Frontal cortex (tissue), 4 donors: ENCODE results near the gene PIGR. TPM values are rescaled to one million over a fixed set of nuclear protein-coding genes. Genes with fewer than 3 reads are reported as not detected.

ENCODE experiments used
- DNase-seq, 2 donors: peaks; one replicate each; pipeline ENCODE4 v3.0.0; 2012; ENCODE audit warnings: low spot score in 2 of 2
- FAIRE-seq: peaks from 2 replicates; lab custom pipeline; 2012; peaks lifted over from hg19 to GRCh38; lab: Jason Lieb, UNC
- total RNA-seq: library from RNA; depleted of rRNA; stranded (reverse); fragments of >200 nt; gene quantifications from one replicate; pipeline ENCODE4 v1.2.3, GENCODE V29; 2014
- donor health status: control.
- donor health status: control.
- donor health status: control.

The PIGR gene
- total RNA-seq: not detected

GRCh38 chr1:206946261-206946660 lies at the start of gene PIGR:
PIGR (minus strand) TSS chr1:206946466; CDS start chr1:206940531, 5,935 bp downstream.
- FAIRE-seq: no peak
- DNase-seq: no peak

DNA sequence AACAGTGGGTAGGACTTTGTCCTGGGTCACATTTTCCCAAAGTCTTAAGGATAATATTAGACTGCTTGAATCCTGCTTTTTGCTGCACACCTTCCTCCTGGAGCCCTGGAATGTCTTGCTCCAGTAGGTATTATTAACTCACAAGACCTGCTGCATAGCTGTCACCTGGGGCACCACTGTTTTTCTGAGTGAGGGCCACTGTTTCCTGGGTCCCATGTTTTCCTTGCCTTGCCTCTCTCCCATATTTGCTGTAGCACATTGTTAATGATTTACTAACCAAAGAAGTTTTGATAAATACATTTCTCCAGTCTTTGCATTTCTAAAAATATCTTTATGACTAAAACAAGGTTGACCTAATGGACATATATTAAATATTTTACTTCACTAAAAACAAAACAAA lies 46.5 kb upstream of the PIGR start:
- DNase-seq: no peak
- no peak for FAIRE-seq

DNA sequence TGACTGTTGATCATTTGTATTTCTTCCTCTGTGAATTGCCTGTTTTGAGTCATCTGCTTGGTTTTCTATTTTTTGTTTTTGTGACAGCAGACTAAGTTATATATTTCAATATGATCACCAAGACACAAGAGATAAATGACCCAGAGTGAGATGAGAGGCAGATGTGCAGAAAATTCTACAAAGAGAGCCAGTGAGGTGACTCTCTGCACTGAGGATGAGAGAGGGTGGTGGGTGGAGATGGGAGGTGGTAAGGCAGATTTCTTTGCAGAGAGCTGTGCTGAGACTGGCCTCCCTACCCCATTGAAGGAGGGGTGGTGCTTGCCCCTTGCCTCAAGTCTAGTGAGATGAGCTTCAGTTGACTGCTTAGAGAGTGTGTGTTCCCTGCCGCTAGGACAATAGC lies 41.6 kb upstream of the PIGR start:
- DNase-seq (no peak), FAIRE-seq (no peak)

DNA sequence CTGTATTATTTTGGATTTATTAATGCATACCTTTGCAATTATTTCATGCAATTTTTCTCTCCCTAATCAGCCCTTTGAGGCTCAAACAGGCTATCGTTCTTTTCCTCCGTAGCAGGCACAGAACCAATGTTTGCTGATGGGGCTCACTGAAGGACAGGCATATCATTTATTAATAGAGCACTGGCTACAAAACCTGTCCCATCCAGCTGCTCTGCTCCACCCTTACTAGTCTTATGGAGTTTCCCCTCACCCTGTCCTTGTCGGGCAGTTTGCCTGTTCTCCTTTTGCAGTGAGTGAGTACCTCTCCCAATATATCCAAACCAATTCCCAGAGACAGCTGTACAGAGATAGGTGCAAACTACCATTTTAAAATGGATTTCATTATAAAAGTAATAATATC lies 40.6 kb upstream of the PIGR start:
- DNase-seq: no peak
- no peak for FAIRE-seq

- no peak for FAIRE-seq
- no peak for DNase-seq
Observed at GRCh38 chr1:206986402-206986801, 40.1 kb upstream of the PIGR start.

- no peak for FAIRE-seq
- DNase-seq: no peak
Observed at GRCh38 chr1:206985162-206985749, 39.0 kb upstream of the PIGR start.

DNA sequence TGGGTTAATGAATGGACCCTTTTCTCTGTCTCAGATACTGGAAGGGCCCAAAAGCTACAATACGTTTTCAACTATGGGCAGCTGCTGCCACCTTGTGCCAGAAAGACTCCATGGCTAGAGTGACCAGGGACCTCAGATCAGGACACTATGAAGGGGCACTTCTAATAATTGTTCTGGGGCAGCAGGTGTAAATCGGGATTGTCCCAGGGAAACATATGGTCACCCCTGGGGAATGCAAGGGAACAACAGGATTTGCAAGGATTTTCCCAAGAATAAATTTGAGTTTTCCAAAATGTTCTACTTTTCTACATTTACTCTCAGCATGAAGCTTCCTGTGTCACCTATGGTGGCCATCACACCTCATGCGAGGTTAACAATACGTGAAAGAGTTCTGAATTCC lies 36.0 kb upstream of the PIGR start:
- FAIRE-seq (no peak), DNase-seq (peak; percentile 14 to 62)

- FAIRE-seq (no peak), DNase-seq (no peak)
Observed at GRCh38 chr1:206979379-206980043, 33.2 kb upstream of the PIGR start.

DNA sequence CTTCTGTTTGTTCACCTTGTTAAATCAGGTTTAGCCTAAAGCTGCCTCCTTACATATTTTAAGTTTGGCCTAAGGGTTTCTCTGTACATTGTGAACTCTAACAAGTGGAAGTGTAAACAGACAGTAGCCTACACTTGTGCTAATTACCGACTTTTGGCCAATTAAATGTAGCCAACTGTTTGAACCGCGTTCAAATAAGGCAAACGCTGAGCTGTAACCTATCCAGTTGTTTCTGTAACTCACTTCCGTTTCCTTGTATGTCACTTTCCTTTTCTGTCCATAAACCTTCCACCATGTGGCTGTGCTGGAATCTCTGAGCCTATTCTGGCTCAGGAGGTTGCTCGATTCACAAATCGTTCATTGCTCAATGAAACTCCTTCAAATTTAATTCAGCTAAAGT lies 32.0 kb upstream of the PIGR start:
- DNase-seq (no peak), FAIRE-seq (no peak)

GRCh38 chr1:206975306-206975705 lies 29.0 kb upstream of the PIGR start:
- FAIRE-seq: no peak
- DNase-seq: no peak

DNA sequence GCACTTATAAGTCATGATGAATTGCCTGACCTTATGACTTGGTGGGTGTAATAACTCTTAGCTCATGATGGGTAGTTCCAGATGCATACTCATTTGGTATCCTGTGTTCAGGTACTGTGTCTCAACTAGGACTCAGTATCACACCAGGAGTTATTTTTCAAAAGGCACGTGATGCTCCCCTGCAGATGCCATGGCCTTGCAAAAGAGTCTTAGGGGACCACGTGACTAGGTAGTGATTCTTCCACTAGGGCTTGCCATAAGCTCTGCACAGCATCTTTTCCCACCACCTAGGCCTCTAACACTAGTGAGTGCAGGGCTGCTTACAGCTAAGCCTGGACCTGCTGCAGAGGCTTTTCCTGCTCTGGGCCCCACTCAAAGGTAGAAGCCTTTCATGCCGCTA lies 27.9 kb upstream of the PIGR start:
- FAIRE-seq: no peak
- DNase-seq: no peak

GRCh38 chr1:206972728-206973127 lies 26.5 kb upstream of the PIGR start:
- no peak for FAIRE-seq
- DNase-seq: no peak

DNA sequence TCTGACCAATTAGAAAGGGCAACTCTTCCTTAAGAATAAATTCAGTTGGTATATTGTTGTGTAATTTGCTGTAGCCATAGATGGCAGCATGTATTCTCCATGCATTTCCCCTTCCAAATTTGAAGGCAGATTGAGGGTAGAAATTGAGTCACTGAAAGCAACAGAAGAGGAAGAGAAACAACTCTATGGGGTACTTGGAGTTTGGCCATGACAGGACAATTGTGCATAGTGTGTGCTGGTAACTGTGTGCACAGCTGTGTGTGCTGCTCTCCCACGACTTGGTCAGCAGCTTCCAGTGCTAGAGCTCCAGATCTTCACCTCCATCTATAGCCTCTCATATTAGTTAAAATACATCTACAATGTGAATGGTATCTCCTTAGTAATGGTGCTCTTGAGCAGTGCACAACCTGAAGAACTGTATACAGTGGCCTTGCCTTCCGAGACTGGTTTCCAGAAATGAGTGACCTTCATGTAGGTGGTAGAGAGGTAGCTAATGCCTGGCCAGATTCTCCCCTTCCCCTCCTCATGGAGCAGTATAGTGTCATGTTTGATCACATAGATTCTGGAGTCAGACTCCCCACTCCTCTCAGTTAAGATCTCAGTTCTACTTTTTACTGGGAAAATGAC lies 24.9 kb upstream of the PIGR start:
- DNase-seq (no peak), FAIRE-seq (no peak)

- DNase-seq (no peak), FAIRE-seq (no peak)
Observed at GRCh38 chr1:206970446-206970845, 24.2 kb upstream of the PIGR start, which contains the start of gene FCAMR. FCAMR (minus strand) TSS chr1:206970460; CDS start chr1:206970125, 335 bp downstream.

GRCh38 chr1:206969090-206969489 lies 22.8 kb upstream of the PIGR start:
- FAIRE-seq: no peak
- no peak for DNase-seq

- DNase-seq (no peak), FAIRE-seq (no peak)
Observed at GRCh38 chr1:206967096-206967849, 21.0 kb upstream of the PIGR start.

- no peak for FAIRE-seq
- no peak for DNase-seq
Observed at GRCh38 chr1:206965781-206966180, 19.5 kb upstream of the PIGR start.

DNA sequence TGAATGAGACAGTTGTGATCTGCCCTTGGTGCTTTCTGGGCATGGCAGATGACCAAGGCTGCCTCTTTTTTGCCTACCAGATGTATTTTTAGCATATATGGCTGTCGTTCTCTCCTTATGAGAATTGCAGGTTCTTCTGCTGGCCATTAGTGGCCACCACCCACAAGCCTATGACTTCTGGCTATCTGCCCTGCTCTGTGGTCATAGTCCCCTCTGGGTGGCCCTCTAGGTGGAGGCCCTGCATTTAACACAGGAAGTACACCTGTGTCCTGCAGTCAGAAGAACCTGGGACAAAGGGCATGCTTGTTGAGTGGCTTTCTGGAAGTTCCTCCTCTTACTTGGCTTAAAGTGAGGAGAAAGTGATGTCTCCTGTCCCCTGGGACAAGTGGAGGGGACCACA lies 17.5 kb upstream of the PIGR start:
- DNase-seq (no peak), FAIRE-seq (no peak)

DNA sequence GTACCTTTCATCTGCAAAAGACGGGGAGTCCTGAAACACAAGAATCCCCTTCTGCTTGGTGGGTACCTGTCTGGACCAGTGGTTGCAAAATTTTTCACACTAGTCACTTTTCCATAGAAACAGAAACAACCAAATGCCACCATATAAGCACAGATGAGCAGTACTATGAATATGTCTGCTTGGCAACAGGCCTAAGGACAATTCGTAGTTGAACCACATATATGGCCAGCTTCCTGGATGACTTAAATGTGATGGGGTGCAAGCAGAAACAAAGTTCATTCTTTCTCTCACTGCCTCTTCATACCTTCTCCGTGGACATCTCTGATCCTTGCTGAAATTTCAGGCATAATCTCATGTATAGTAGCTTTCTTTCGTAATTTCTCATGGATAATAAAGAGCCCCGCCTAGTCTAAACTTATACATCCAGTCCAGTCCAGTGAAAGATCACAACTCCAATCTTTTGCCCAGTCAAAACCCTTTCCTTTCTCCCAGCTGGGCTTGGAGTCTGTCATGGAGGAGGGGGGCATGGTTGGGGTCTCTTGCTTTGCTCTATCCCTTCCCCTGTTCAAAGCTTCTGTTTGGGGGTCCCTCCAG lies 16.9 kb upstream of the PIGR start:
- FAIRE-seq (no peak), DNase-seq (no peak)

DNA sequence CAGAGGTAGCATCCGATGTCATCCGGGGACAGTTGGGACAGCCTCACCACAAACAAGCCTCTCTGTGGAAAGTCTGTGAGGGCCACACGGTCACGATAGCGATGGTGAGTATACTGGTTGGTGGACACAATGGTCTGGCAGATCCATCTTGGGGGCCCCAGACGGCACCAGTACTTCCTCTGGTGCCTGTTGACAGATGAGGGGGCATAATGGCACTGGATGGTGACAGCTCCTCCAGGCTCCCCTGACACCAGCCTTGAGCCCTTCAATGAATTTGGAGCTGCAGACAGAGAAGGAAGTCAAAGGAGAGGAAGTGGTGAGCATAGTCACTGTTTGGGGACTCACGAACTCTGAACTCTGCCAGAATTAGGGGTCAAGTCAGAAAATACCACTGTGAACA lies 16.0 kb upstream of the PIGR start:
- FAIRE-seq: no peak
- no peak for DNase-seq
